HEK293 (cell line): Measurements from ENCODE around the gene ISG20L2.

ENCODE experiments used
- GLIS2 ChIP-seq: fragments of 450-650 bp; formaldehyde crosslinking; IDR thresholded peaks from 2 replicates; pipeline ENCODE4 v1.5.1; 2016; ENCODE audit warnings: missing biosample characterization, missing genetic modification characterization
- PRDM1 ChIP-seq: fragments of 450-650 bp; formaldehyde crosslinking; IDR thresholded peaks from 2 replicates; pipeline ENCODE4; 2016; ENCODE audit warnings: missing biosample characterization, missing genetic modification characterization
- PRDM2 ChIP-seq: fragments of 450-650 bp; formaldehyde crosslinking; IDR thresholded peaks from 2 replicates; pipeline ENCODE4 v1.5.1; 2016; ENCODE audit warnings: missing biosample characterization, missing genetic modification characterization, borderline replicate concordance
- SCRT1 ChIP-seq: fragments of 450-650 bp; formaldehyde crosslinking; IDR thresholded peaks from 2 replicates; pipeline ENCODE4 v1.5.1; 2016; ENCODE audit warnings: missing biosample characterization, missing genetic modification characterization, borderline replicate concordance
- WT1 ChIP-seq: fragments of 450-650 bp; formaldehyde crosslinking; IDR thresholded peaks from 2 replicates; pipeline ENCODE4 v1.5.1; 2016; ENCODE audit warnings: missing biosample characterization, missing genetic modification characterization
- ZBTB17 ChIP-seq: fragments of 450-650 bp; formaldehyde crosslinking; IDR thresholded peaks from 2 replicates; pipeline ENCODE4 v1.5.1; 2016; ENCODE audit warnings: missing biosample characterization, missing genetic modification characterization
- ZFP37 ChIP-seq: fragments of 450-650 bp; formaldehyde crosslinking; IDR thresholded peaks from 2 replicates; pipeline ENCODE4 v1.5.1; 2016; ENCODE audit warnings: missing biosample characterization, missing genetic modification characterization
- ZFP41 ChIP-seq: fragments of 450-650 bp; formaldehyde crosslinking; IDR thresholded peaks from 2 replicates; pipeline ENCODE4 v1.5.1; 2016; ENCODE audit warnings: missing biosample characterization, missing genetic modification characterization, borderline replicate concordance
- ZIC2 ChIP-seq: fragments of 450-650 bp; formaldehyde crosslinking; IDR thresholded peaks from 2 replicates; pipeline ENCODE4 v1.5.1; 2016; ENCODE audit warnings: missing biosample characterization, missing genetic modification characterization
- ZNF138 ChIP-seq: fragments of 450-650 bp; formaldehyde crosslinking; IDR thresholded peaks from 2 replicates; pipeline ENCODE4 v1.5.1; 2016; ENCODE audit warnings: missing biosample characterization, missing genetic modification characterization, borderline replicate concordance
- ZNF184 ChIP-seq: fragments of 450-650 bp; IDR thresholded peaks from 2 replicates; pipeline ENCODE4 v1.5.1; 2018; ENCODE audit warnings: missing biosample characterization, mild to moderate bottlenecking, missing genetic modification characterization
- ZNF341 ChIP-seq: fragments of 450-650 bp; formaldehyde crosslinking; IDR thresholded peaks from 2 replicates; pipeline ENCODE4; 2016; ENCODE audit warnings: low read depth, missing biosample characterization, missing genetic modification characterization
- ZNF394 ChIP-seq: fragments of 450-650 bp; formaldehyde crosslinking; IDR thresholded peaks from 2 replicates; pipeline ENCODE4 v1.5.1; 2016; ENCODE audit warnings: missing biosample characterization, missing genetic modification characterization, mild to moderate bottlenecking, moderate library complexity, borderline replicate concordance
- ZNF48 ChIP-seq: fragments of 450-650 bp; formaldehyde crosslinking; IDR thresholded peaks from 2 replicates; pipeline ENCODE4 v1.5.1; 2016; ENCODE audit warnings: missing biosample characterization, missing genetic modification characterization
- ZNF623 ChIP-seq: fragments of 450-650 bp; formaldehyde crosslinking; IDR thresholded peaks from 2 replicates; pipeline ENCODE4 v1.5.1; 2016; ENCODE audit warnings: missing biosample characterization, missing genetic modification characterization
- ZNF629 ChIP-seq: fragments of 450-650 bp; formaldehyde crosslinking; IDR thresholded peaks from 2 replicates; pipeline ENCODE4 v1.5.1; 2017; ENCODE audit warnings: missing biosample characterization, missing genetic modification characterization
- ZNF654 ChIP-seq: fragments of 450-650 bp; formaldehyde crosslinking; IDR thresholded peaks from 2 replicates; pipeline ENCODE4 v1.5.1; 2016; ENCODE audit warnings: low read depth, missing biosample characterization, missing genetic modification characterization
- ZNF701 ChIP-seq: fragments of 450-650 bp; formaldehyde crosslinking; IDR thresholded peaks from 2 replicates; pipeline ENCODE4 v1.5.1; 2016; ENCODE audit warnings: missing biosample characterization, missing genetic modification characterization
- ZNF707 ChIP-seq: fragments of 450-650 bp; formaldehyde crosslinking; IDR thresholded peaks from 2 replicates; pipeline ENCODE4 v1.5.1; 2016; ENCODE audit warnings: missing biosample characterization, missing genetic modification characterization
- ZSCAN23 ChIP-seq: fragments of 450-650 bp; formaldehyde crosslinking; IDR thresholded peaks from 2 replicates; pipeline ENCODE4 v1.5.1; 2016; ENCODE audit warnings: missing biosample characterization, missing genetic modification characterization
- TF ChIP-seq, protein P1 (sequence below): fragments of 450-650 bp; formaldehyde crosslinking; IDR thresholded peaks from 2 replicates; pipeline ENCODE4 v1.5.1; 2017; ENCODE audit warnings: missing biosample characterization, mild to moderate bottlenecking, missing genetic modification characterization, moderate library complexity
- TF ChIP-seq, protein P2 (sequence below): fragments of 450-650 bp; formaldehyde crosslinking; IDR thresholded peaks from 2 replicates; pipeline ENCODE4 v1.5.1; 2016; ENCODE audit warnings: missing biosample characterization, missing genetic modification characterization, low read depth
- TF ChIP-seq, protein P3 (sequence below): fragments of 450-650 bp; formaldehyde crosslinking; IDR thresholded peaks from 2 replicates; pipeline ENCODE4 v1.5.1; 2016; ENCODE audit warnings: missing biosample characterization, missing genetic modification characterization

Gene ISG20L2

GRCh38 chr1:156728599-156729462 lies at the start of gene ISG20L2 (continued):
- no peak for TF ChIP-seq ZNF184 (tag by site-specific recombination)
- no peak; the same call in none of the 2 replicates for TF ChIP-seq WT1 (tag by site-specific recombination)
- no peak for TF ChIP-seq ZNF48 (tag by site-specific recombination)
- TF ChIP-seq ZNF629 (tag by site-specific recombination): peak; percentile 100
- peak; percentile 50; the same call in 1 of the 2 replicates for TF ChIP-seq ZNF394 (tag by site-specific recombination)
- peak; percentile 80; the same call in 1 of the 2 replicates for TF ChIP-seq ZFP37 (tag by site-specific recombination)
- TF ChIP-seq PRDM1: no peak
- no peak for TF ChIP-seq ZNF701 (tag by site-specific recombination)
- peak; percentile 81 for TF ChIP-seq ZBTB17 (tag by site-specific recombination)
- TF ChIP-seq, protein P1, sequence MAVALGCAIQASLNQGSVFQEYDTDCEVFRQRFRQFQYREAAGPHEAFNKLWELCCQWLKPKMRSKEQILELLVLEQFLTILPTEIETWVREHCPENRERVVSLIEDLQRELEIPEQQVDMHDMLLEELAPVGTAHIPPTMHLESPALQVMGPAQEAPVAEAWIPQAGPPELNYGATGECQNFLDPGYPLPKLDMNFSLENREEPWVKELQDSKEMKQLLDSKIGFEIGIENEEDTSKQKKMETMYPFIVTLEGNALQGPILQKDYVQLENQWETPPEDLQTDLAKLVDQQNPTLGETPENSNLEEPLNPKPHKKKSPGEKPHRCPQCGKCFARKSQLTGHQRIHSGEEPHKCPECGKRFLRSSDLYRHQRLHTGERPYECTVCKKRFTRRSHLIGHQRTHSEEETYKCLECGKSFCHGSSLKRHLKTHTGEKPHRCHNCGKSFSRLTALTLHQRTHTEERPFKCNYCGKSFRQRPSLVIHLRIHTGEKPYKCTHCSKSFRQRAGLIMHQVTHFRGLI (tag by site-specific recombination): no peak
- no peak for TF ChIP-seq ZFP41 (tag by site-specific recombination)
- no peak for TF ChIP-seq PRDM2 (tag by site-specific recombination)
- TF ChIP-seq ZNF623 (tag by site-specific recombination): no peak; the same call in 1 of the 2 replicates
- TF ChIP-seq, protein P2, sequence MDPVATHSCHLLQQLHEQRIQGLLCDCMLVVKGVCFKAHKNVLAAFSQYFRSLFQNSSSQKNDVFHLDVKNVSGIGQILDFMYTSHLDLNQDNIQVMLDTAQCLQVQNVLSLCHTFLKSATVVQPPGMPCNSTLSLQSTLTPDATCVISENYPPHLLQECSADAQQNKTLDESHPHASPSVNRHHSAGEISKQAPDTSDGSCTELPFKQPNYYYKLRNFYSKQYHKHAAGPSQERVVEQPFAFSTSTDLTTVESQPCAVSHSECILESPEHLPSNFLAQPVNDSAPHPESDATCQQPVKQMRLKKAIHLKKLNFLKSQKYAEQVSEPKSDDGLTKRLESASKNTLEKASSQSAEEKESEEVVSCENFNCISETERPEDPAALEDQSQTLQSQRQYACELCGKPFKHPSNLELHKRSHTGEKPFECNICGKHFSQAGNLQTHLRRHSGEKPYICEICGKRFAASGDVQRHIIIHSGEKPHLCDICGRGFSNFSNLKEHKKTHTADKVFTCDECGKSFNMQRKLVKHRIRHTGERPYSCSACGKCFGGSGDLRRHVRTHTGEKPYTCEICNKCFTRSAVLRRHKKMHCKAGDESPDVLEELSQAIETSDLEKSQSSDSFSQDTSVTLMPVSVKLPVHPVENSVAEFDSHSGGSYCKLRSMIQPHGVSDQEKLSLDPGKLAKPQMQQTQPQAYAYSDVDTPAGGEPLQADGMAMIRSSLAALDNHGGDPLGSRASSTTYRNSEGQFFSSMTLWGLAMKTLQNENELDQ (tag by site-specific recombination): no peak
- TF ChIP-seq, protein P3, sequence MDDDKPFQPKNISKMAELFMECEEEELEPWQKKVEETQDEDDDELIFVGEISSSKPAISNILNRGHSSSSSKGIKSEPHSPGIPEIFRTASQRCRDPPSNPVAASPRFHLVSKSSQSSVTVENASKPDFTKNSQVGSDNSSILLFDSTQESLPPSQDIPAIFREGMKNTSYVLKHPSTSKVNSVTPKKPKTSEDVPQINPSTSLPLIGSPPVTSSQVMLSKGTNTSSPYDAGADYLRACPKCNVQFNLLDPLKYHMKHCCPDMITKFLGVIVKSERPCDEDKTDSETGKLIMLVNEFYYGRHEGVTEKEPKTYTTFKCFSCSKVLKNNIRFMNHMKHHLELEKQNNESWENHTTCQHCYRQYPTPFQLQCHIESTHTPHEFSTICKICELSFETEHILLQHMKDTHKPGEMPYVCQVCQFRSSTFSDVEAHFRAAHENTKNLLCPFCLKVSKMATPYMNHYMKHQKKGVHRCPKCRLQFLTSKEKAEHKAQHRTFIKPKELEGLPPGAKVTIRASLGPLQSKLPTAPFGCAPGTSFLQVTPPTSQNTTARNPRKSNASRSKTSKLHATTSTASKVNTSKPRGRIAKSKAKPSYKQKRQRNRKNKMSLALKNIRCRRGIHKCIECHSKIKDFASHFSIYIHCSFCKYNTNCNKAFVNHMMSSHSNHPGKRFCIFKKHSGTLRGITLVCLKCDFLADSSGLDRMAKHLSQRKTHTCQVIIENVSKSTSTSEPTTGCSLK (tag by site-specific recombination): no peak
- TF ChIP-seq ZNF654: no peak
- TF ChIP-seq GLIS2 (tag by site-specific recombination): no peak
- TF ChIP-seq ZSCAN23 (tag by site-specific recombination): no peak
- TF ChIP-seq ZIC2 (tag by site-specific recombination): peak; percentile 46; the same call in 1 of the 2 replicates
- no peak for TF ChIP-seq SCRT1 (tag by site-specific recombination)
- TF ChIP-seq ZNF138 (tag by site-specific recombination): no peak
- TF ChIP-seq ZNF707 (tag by site-specific recombination): no peak
- no peak for TF ChIP-seq ZNF341 (tag by site-specific recombination)
